ENCODE measurements around the gene RNU6-1. TPM values are rescaled to one million over a fixed set of nuclear protein-coding genes. Genes with fewer than 3 reads are reported as not detected.

RNU6-1 gene
- total and polyA plus RNA-seq, 2 experiments from 2014 or later = not detected

DNA sequence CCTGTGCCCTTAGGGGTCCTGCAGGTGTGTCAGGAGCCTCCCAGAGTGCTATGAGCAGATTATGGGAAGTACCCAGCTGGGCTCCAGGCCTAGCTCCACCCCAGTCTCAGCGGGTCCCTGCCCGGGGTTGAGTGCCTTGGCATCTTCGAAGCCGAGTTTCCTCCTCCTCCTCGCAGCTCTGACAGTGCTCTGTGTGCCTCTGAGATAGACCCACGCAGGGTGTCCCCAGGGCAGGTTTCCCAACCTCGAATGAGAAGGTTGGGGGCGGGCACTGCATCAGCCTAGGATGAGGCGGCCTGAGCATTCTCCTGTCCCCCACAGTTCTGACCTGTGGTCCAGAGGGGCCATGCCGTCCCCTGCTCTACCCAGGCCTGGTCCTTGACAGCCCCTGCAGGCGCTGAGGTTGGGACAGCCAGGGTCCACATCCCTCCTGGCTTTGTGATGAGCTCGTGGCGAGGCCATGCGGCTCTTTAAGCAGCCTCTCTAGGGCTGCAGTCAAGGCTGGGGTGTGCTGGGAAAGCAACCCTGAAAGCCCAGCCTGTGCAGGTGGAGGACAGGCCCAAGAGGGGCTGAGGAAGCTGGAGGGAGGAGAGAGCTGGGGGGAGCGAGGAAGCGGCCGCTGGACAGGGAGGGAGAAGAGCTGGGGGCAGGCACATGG is 34.7 kb downstream of the RNU6-1 start:
- peak overlapping the region; percentile 60 for H3K4me2 ChIP-seq
- no peaks in the 10 kb centered on the region for H3K9me2 ChIP-seq (ENCODE audit: insufficient read depth)
- no peaks in the 10 kb centered on the region for H3K79me2 ChIP-seq (replicated peaks; ENCODE audit: insufficient read depth)
- no peaks in the 10 kb centered on the region for H3F3A ChIP-seq (replicated peaks; ENCODE audit: low read depth)
- H3K4me1 ChIP-seq (ENCODE audit: insufficient read depth) = peaks cover 14% of the 10 kb centered on the region
- H3K27me3 ChIP-seq (ENCODE audit: insufficient read depth) = no peaks in the 10 kb centered on the region
- no peaks in the 10 kb centered on the region; the same call in 1 of the 2 replicates for H4K20me1 ChIP-seq (replicated peaks; ENCODE audit: insufficient read depth)
- H3K27ac ChIP-seq (ENCODE audit: low read depth) = no peak overlapping the region
- Mint-ChIP-seq H3K36me3 (ENCODE audit: low read depth) (no peaks in the 10 kb centered on the region; the same call in 2 of the 3 replicates), H3K9me3 (no peaks in the 10 kb centered on the region), H3K27ac (no peak overlapping the region; the same call in 1 of the 2 replicates), H3K4me1 (peaks cover 30% of the 10 kb centered on the region), H3K27me3 (ENCODE audit: insufficient read depth, low read depth, poor library complexity) (peaks cover 10% of the 10 kb centered on the region), H3K4me3 (no peak overlapping the region)
- no peak overlapping the region for H2AFZ ChIP-seq
- ATAC-seq = peak; percentile 9
- H3K4me3 ChIP-seq = no peak overlapping the region
- no peak for TF ChIP-seq EZH2phosphoT487 (IDR thresholded peaks at IDR 0.05; ENCODE audit: unreplicated experiment)
- no peak for TF ChIP-seq POLR2AphosphoS5 (IDR thresholded peaks at IDR 0.05; ENCODE audit: low read depth)
- TF ChIP-seq EZH2 (IDR thresholded peaks at IDR 0.05; ENCODE audit: low read depth, unreplicated experiment) = no peak
- TF ChIP-seq ZNF114 (CRISPR knock-in tag; IDR thresholded peaks at IDR 0.05) = no peak
- no peak for TF ChIP-seq ZNF331 (CRISPR knock-in tag; IDR thresholded peaks at IDR 0.05; ENCODE audit: low read depth)
- TF ChIP-seq NANOG (IDR thresholded peaks at IDR 0.05; ENCODE audit: borderline replicate concordance) = no peak
- TF ChIP-seq, protein P1, sequence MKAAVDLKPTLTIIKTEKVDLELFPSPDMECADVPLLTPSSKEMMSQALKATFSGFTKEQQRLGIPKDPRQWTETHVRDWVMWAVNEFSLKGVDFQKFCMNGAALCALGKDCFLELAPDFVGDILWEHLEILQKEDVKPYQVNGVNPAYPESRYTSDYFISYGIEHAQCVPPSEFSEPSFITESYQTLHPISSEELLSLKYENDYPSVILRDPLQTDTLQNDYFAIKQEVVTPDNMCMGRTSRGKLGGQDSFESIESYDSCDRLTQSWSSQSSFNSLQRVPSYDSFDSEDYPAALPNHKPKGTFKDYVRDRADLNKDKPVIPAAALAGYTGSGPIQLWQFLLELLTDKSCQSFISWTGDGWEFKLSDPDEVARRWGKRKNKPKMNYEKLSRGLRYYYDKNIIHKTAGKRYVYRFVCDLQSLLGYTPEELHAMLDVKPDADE (IDR thresholded peaks at IDR 0.05) = no peak
- TF ChIP-seq, protein P2, sequence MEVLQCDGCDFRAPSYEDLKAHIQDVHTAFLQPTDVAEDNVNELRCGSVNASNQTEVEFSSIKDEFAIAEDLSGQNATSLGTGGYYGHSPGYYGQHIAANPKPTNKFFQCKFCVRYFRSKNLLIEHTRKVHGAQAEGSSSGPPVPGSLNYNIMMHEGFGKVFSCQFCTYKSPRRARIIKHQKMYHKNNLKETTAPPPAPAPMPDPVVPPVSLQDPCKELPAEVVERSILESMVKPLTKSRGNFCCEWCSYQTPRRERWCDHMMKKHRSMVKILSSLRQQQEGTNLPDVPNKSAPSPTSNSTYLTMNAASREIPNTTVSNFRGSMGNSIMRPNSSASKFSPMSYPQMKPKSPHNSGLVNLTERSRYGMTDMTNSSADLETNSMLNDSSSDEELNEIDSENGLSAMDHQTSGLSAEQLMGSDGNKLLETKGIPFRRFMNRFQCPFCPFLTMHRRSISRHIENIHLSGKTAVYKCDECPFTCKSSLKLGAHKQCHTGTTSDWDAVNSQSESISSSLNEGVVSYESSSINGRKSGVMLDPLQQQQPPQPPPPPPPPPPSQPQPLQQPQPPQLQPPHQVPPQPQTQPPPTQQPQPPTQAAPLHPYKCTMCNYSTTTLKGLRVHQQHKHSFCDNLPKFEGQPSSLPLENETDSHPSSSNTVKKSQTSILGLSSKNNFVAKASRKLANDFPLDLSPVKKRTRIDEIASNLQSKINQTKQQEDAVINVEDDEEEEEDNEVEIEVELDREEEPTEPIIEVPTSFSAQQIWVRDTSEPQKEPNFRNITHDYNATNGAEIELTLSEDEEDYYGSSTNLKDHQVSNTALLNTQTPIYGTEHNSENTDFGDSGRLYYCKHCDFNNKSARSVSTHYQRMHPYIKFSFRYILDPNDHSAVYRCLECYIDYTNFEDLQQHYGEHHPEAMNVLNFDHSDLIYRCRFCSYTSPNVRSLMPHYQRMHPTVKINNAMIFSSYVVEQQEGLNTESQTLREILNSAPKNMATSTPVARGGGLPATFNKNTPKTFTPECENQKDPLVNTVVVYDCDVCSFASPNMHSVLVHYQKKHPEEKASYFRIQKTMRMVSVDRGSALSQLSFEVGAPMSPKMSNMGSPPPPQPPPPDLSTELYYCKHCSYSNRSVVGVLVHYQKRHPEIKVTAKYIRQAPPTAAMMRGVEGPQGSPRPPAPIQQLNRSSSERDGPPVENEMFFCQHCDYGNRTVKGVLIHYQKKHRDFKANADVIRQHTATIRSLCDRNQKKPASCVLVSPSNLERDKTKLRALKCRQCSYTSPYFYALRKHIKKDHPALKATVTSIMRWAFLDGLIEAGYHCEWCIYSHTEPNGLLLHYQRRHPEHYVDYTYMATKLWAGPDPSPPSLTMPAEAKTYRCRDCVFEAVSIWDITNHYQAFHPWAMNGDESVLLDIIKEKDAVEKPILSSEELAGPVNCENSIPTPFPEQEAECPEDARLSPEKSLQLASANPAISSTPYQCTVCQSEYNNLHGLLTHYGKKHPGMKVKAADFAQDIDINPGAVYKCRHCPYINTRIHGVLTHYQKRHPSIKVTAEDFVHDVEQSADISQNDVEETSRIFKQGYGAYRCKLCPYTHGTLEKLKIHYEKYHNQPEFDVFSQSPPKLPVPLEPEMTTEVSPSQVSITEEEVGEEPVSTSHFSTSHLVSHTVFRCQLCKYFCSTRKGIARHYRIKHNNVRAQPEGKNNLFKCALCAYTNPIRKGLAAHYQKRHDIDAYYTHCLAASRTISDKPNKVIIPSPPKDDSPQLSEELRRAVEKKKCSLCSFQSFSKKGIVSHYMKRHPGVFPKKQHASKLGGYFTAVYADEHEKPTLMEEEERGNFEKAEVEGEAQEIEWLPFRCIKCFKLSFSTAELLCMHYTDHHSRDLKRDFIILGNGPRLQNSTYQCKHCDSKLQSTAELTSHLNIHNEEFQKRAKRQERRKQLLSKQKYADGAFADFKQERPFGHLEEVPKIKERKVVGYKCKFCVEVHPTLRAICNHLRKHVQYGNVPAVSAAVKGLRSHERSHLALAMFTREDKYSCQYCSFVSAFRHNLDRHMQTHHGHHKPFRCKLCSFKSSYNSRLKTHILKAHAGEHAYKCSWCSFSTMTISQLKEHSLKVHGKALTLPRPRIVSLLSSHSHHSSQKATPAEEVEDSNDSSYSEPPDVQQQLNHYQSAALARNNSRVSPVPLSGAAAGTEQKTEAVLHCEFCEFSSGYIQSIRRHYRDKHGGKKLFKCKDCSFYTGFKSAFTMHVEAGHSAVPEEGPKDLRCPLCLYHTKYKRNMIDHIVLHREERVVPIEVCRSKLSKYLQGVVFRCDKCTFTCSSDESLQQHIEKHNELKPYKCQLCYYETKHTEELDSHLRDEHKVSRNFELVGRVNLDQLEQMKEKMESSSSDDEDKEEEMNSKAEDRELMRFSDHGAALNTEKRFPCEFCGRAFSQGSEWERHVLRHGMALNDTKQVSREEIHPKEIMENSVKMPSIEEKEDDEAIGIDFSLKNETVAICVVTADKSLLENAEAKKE (CRISPR knock-in tag; IDR thresholded peaks at IDR 0.05) = no peak
- TF ChIP-seq JUNB (IDR thresholded peaks at IDR 0.05; ENCODE audit: unreplicated experiment) = no peak
- TF ChIP-seq, protein P3, sequence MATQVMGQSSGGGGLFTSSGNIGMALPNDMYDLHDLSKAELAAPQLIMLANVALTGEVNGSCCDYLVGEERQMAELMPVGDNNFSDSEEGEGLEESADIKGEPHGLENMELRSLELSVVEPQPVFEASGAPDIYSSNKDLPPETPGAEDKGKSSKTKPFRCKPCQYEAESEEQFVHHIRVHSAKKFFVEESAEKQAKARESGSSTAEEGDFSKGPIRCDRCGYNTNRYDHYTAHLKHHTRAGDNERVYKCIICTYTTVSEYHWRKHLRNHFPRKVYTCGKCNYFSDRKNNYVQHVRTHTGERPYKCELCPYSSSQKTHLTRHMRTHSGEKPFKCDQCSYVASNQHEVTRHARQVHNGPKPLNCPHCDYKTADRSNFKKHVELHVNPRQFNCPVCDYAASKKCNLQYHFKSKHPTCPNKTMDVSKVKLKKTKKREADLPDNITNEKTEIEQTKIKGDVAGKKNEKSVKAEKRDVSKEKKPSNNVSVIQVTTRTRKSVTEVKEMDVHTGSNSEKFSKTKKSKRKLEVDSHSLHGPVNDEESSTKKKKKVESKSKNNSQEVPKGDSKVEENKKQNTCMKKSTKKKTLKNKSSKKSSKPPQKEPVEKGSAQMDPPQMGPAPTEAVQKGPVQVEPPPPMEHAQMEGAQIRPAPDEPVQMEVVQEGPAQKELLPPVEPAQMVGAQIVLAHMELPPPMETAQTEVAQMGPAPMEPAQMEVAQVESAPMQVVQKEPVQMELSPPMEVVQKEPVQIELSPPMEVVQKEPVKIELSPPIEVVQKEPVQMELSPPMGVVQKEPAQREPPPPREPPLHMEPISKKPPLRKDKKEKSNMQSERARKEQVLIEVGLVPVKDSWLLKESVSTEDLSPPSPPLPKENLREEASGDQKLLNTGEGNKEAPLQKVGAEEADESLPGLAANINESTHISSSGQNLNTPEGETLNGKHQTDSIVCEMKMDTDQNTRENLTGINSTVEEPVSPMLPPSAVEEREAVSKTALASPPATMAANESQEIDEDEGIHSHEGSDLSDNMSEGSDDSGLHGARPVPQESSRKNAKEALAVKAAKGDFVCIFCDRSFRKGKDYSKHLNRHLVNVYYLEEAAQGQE (IDR thresholded peaks at IDR 0.05; ENCODE audit: unreplicated experiment) = no peak
- TF ChIP-seq CREB1 (CRISPR knock-in tag; IDR thresholded peaks at IDR 0.05; ENCODE audit: low read depth) = no peak
- TF ChIP-seq STAT1 (IDR thresholded peaks at IDR 0.05; ENCODE audit: unreplicated experiment) = no peak
- no peak for TF ChIP-seq CTCF (conservative IDR thresholded peaks at IDR 0.05; ENCODE audit: low read depth in 2 of 2)
- no peak for DNase-seq (ENCODE audit: low spot score)
- H3K36me3 ChIP-seq (ENCODE audit: insufficient read depth) = no peaks in the 10 kb centered on the region

All from GM23338 (cell line).